AG04449 (cell line): ENCODE data around the gene GGCX.
A peak's percentile ranks its signal among the peaks of the same experiment; 100 is the strongest.

ENCODE experiments used
- CTCF ChIA-PET: fragments of 350-600 bp; formaldehyde crosslinking; extraction: SDS; loops from one replicate; lab custom pipeline; 2021; ENCODE audit warnings: antibody characterized with exemption; lab: Yijun Ruan, JAX
- POLR2A ChIA-PET: fragments of 400-600, 350-600 bp; formaldehyde crosslinking; extraction: SDS; loops from one replicate; lab custom pipeline; 2020; ENCODE audit warnings: antibody characterized with exemption, inconsistent platforms; lab: Yijun Ruan, JAX
- DNase-seq: peaks from one replicate; pipeline ENCODE4 v3.0.0-alpha.2; 2010; ENCODE audit warnings: low read depth, low spot score
- H3K4me3 ChIP-seq: 2 replicates; pipeline ENCODE4 v1.5.1; 2011; ENCODE audit warnings: low read depth, mild to moderate bottlenecking, control low read depth, low read length
- TF ChIP-seq, protein P1 (sequence below): IDR thresholded peaks from one replicate; pipeline ENCODE4 v1.5.1; 2011; ENCODE audit warnings: mild to moderate bottlenecking, moderate library complexity, low read length, control low read depth, inconsistent platforms; ENCODE audit not compliant: insufficient read depth; ENCODE audit errors: missing control alignments

GGCX gene

GRCh38 chr2:85589982-85590791 is 28.9 kb upstream of the GGCX start:
- POLR2A ChIA-PET = interaction anchor here (0.5 to 3.2 kb wide), 6 partner anchors 11 to 262 kb away, joined by 3 to 15 read pairs (median 6); partner anchors contain the start of genes GGCX, MAT2A, TGOLN2 and TMEM150A
- peak; percentile 79 for DNase-seq
- no peak overlapping the region for H3K4me3 ChIP-seq
- TF ChIP-seq, protein P1, sequence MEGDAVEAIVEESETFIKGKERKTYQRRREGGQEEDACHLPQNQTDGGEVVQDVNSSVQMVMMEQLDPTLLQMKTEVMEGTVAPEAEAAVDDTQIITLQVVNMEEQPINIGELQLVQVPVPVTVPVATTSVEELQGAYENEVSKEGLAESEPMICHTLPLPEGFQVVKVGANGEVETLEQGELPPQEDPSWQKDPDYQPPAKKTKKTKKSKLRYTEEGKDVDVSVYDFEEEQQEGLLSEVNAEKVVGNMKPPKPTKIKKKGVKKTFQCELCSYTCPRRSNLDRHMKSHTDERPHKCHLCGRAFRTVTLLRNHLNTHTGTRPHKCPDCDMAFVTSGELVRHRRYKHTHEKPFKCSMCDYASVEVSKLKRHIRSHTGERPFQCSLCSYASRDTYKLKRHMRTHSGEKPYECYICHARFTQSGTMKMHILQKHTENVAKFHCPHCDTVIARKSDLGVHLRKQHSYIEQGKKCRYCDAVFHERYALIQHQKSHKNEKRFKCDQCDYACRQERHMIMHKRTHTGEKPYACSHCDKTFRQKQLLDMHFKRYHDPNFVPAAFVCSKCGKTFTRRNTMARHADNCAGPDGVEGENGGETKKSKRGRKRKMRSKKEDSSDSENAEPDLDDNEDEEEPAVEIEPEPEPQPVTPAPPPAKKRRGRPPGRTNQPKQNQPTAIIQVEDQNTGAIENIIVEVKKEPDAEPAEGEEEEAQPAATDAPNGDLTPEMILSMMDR = no peak
- CTCF ChIA-PET = interaction anchor here (0.9 to 1.9 kb wide), 4 partner anchors 13 to 170 kb away, joined by 3 to 8 read pairs (median 4); partner anchors contain the start of gene VAMP8

DNA sequence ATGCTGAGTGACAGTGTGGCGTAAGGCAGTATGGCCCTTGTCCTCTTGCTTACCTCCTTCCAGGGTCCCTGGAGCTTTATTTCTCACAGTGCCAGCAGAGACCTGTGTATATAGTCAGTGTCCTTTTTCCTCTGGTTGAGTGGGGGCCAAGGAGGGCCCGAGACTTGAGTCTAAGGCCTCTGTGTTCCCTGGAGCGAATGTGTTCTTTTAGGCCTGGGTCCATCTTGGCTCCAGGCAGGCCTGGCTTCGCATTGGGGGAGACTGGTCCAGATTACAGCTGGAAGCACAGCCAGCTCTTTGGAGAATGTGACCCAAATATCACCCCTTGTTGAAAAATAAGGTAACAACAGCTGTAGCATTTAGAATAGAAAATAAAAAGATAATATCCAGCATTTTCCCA is 27.9 kb upstream of the GGCX start:
- CTCF ChIA-PET = interaction anchor here (1.4 kb wide), 1 partner anchor 38 kb away, joined by 3 read pairs; no protein-coding TSS in a partner anchor
- TF ChIP-seq, protein P1 = no peak
- H3K4me3 ChIP-seq = no peak overlapping the region
- DNase-seq = no peak
- POLR2A ChIA-PET = interaction anchor here (1.1 to 3.2 kb wide), 2 partner anchors 12 to 28 kb away, joined by 3 to 15 read pairs; partner anchors contain the start of genes GGCX and TMEM150A

DNA sequence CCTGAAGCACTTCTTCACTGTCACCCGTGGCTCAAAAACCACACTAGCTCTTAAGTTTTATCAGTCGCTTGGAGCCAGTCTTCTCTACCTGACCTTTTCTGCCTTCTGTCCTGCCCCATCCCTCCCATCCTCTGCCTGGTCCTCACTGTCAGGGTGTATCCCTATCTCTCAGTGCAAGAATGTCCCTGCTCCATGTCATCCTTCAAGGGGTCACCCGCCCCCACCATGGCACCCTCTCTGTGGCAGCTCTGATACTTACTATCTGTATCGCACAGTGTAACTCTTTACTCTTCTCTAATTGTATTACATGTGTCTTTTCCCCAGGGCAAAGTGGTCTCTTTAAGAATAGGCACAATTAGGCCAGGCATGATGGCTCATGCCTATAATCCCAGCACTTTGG is 27.4 kb upstream of the GGCX start:
- ChIA-PET CTCF (interaction anchor here (1.4 to 1.6 kb wide), 2 partner anchors 36 to 38 kb away, joined by 3 to 4 read pairs; no protein-coding TSS in a partner anchor), POLR2A (interaction anchor here (1.1 to 3.2 kb wide), 2 partner anchors 13 to 27 kb away, joined by 3 to 15 read pairs; partner anchors contain the start of genes GGCX and TMEM150A)
- no peak overlapping the region for H3K4me3 ChIP-seq
- TF ChIP-seq, protein P1 = no peak
- no peak for DNase-seq

DNA sequence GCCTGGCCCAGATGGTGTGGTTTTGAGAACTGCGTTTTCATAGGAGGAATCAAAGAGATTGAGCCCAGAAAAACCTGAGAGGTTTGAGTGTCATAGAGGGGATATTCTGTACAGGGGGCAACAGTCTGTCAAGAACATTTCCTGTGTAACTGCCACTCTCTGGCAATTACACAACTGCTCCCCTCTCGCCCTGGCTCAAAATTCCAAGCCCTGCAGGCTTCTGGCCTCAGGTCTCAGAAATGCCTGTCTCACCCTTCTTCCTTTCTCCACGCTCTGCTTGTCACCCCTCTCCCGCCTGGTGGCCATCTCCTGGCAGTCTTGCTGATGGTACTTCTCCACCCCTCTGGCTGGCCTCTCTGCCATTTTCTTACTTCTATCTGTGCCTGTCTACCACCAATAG is 26.9 kb upstream of the GGCX start:
- POLR2A ChIA-PET = interaction anchor here (1.1 to 1.5 kb wide), 2 partner anchors 27 to 50 kb away, joined by 3 read pairs; partner anchors contain the start of genes GGCX and MAT2A
- DNase-seq = no peak
- TF ChIP-seq, protein P1 = no peak
- CTCF ChIA-PET = interaction anchor here (1.4 to 1.6 kb wide), 2 partner anchors 36 to 37 kb away, joined by 3 to 4 read pairs; no protein-coding TSS in a partner anchor
- no peak overlapping the region for H3K4me3 ChIP-seq

GRCh38 chr2:85585781-85586105 is 24.4 kb upstream of the GGCX start:
- CTCF ChIA-PET = interaction anchor here (2.1 to 2.3 kb wide), 3 partner anchors 9 to 34 kb away, joined by 7 to 8 read pairs (median 8); partner anchors contain the start of gene RNF181
- POLR2A ChIA-PET = interaction anchor here (0.6 to 1.1 kb wide), 4 partner anchors 13 to 47 kb away, joined by 3 to 4 read pairs (median 3); partner anchors contain the start of genes GGCX and MAT2A
- H3K4me3 ChIP-seq = peak overlapping the region; percentile 20; the same call in 1 of the 2 replicates

More at GRCh38 chr2:85585781-85586105, 24.4 kb upstream of the GGCX start:
- DNase-seq = no peak
- TF ChIP-seq, protein P1 = no peak
